A172 (cell line): ENCODE results near the gene LGR6. TPM values are rescaled to one million over a fixed set of nuclear protein-coding genes. Genes with fewer than 3 reads are reported as not detected.

Experiments
- DNase-seq: peaks from one replicate; pipeline ENCODE4 v3.0.0-alpha.2; 2015; ENCODE audit warnings: low spot score
- total RNA-seq: library from RNA; depleted of rRNA; stranded (reverse); fragments of >200 nt; shearing (Covaris generic); gene quantifications from 2 replicates; pipeline ENCODE4 v1.2.3, GENCODE V29; 2014

LGR6 gene
- total RNA-seq, 1 experiment from 2014 or later = not detected

DNA sequence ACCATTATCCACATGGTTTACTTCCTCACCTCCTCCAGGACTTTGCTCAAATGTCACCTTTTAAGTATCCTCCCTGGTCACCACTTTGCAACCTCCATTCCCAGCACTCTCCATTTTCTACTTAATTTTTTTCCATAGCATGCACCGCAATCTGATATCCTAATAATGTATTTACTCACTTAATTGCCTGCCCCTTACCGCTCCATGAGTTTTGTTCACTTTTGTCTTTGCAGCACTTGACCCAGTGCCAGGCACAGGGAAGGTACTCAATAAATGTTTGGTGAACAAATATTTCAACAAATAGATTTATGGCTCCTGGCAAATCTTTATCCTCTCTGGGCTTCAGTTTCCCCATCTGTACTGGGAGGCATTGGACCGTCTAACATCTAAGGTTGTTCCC, 94.6 kb downstream of the LGR6 start:
- DNase-seq = no peak

DNA sequence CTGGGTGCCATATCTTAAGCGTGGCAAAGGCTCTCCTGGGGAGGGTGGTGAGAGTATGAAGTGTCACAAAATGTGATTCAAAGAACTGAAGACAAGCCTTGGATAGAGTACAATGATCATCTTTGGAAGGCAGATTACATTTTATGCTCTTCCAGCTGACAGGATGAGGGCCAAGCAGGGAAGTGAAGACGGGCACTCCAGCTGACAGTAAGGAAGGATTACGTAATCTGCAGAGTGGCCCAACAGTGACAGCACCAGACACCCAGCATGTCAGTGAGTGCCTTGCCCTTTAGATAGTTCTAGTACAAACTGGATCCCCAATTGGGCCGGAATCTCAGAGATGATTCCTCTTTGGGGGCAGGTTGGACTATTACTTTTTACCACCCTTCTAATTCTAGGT, 95.4 kb downstream of the LGR6 start:
- DNase-seq = no peak

DNA sequence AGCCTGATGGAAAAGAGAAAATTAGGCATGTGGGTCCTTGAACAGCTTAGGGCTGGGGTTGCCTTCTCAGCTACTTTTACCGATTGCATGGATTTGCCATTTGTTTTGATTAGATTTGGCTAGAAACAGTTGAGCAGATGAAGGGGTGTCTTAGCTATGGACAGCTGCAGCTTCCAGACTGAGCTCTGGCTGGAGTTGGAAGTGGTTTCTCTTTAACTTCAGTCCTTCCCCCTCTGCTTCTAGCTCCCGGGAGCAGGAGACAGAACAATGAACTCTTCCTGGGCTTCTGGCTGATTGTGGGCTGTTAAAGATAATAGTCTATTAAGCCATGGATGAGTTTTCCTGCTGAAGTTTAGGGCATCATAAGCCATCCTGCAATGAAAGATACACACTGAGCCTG, 97.4 kb downstream of the LGR6 start:
- no peak for DNase-seq

DNA sequence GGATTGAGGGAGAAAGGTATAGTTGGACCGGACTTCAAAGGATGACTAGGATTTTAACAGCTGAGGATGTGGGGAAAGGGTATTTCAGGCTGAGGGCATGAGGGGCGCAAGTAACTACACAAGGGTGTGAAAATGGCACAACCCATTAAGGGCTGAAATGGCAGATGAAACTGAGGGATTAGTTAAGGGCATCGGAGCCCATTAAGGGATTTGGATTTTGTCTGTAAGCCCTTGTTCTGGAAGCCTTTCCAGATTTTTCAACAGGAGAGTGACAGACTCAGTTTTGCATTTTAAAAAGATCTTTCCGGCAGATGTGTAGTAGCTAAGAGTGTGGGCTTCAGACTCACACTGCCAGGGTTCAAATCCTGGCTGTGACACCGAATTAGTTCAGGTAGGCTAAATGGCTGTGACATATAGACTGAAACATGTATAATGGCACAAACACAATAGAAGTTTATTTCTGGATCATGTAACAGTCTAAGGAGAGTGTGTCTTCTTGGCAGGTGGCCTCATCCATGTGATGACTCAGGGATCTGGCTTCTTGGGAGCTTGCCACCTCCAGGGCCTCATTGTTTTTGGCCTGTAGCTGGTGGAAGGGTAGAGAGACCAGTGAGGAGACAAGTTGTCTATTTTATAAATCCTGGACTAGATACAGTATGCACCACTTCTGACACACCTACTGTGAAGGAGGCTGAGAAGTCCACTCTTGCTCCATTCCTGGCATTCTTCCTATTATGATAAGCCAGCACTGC, 98.5 kb downstream of the LGR6 start:
- peak; percentile 89 for DNase-seq

DNA sequence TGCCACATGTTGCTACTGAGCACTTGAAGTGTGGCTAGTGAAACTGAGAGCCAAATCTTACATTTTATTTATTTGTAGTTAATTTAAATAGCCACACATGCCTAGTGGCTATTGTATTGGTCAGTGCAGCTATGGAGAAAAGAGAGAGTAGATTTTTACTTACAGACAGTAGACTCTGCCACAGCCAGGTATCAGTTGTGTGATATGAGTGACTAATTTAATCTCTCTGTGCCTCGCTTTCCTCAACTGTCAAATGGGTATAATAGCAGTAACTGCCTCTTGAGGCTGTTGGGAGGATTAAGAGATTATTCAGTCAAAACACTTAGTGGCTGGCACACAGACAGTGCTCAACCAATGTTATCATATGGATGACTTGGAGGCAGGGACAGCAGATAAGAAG, 99.2 kb downstream of the LGR6 start:
- no peak for DNase-seq

DNA sequence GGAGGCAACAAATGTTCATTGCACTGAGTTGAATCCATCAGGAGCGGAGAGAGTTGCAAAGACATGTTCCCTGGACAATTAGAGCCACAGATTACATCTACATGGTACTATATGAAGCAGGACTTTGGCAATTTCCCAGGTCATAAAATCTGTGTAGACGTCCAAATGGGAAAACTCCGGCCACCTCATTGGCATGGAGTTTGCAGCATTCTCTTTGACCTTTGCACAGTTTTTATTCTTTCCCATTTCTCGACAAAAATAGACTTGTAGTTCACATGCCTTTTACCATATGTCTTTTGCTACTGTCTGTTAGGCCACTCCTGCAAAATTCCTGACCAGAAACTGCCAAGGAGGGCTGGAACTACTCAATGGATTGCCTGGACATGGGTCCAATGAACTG, 100.0 kb downstream of the LGR6 start:
- DNase-seq = no peak

DNA sequence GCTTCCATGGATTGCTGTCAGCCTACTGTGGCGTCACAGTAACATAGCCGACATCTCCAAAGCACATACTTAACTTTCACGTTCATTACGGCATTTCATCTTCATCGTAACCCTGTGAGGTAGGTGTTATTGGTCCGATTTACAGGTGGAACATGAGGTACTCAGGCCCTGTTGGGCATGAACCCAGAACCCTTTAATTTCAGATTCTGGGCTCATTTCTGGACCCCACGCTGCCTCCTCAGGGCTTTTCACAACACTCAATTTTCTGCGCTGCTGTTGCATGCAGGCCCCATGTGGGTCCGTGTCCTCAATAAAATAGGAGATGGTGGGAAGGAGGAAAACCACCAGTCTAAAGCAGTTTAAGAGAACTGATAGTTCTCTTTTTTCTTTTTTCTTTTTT, 108.6 kb downstream of the LGR6 start:
- no peak for DNase-seq

DNA sequence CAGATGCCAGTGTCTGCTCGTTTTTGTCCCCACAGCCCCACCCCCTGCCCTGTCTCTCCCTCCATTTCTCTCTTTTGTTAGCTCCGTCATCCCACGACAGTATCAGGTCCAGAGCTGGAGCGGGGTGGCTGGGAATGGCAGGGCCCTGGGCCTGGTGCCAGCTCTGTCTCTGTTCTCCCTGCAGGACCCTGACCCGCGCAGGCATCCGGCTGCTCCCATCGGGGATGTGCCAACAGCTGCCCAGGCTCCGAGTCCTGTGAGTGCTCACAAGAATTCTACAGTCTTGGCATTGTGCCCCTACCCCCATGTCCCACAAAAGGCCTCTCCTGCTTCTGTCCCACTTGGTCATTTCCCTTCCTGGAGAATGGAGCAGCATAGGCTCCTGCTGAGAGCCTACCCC, 110.8 kb downstream of the LGR6 start:
- DNase-seq = no peak

DNA sequence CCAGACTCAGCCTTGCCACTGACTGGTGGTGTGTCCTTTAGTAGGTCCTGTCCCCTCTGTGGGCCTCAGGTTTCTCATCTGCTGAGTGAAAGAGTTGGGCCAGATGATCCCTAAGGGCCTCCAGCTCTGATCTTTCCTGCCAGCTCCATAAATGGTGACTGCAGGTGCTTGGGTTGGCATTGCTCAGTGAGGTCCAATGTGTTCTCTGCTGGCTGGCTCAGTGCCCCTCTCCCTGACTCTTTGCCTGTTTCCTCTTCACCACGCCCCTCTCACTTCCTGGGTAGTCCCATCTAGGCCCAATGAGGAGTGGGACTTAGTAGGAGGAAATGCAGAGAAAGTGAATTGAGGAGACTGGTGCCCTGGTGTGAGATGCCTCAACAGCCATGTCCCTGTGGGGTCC, 111.6 kb downstream of the LGR6 start:
- no peak for DNase-seq

DNA sequence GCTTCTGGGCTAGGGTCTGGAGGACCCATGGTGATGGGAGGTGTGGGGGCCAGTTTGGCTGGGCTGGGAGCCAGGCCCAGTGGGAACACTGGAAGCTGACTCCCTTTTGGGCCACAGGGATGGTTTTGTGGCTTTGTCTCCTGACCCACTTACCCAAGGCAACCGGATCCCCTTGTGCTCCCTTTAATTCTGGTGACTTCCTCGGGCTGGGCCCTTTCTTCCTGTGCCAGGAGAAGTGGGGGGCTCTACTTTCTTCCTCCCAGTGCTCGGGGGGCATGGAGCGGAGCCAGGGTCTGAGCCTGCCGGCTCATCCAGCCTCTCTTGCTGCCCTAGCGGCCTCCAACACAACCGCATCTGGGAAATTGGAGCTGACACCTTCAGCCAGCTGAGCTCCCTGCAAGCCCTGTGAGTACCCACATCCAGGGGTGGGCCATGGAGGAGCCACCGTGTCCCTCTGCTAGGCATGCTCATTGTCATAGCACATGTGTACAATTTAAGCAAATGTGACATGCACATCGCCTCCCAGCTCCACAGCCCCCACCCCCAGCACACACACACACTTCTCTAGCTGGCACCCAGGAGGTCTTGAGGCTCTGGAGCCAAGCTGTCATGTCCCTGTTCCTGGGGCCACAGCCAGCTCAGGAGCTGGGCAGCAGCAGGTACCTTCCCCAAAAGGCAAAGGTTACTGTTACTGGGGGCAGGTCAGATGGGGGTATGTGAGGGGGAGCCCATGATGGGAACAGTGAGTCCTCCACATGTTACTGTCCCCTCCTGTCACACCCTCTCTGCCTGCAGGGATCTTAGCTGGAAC, 113.1 kb downstream of the LGR6 start:
- no peak for DNase-seq

DNA sequence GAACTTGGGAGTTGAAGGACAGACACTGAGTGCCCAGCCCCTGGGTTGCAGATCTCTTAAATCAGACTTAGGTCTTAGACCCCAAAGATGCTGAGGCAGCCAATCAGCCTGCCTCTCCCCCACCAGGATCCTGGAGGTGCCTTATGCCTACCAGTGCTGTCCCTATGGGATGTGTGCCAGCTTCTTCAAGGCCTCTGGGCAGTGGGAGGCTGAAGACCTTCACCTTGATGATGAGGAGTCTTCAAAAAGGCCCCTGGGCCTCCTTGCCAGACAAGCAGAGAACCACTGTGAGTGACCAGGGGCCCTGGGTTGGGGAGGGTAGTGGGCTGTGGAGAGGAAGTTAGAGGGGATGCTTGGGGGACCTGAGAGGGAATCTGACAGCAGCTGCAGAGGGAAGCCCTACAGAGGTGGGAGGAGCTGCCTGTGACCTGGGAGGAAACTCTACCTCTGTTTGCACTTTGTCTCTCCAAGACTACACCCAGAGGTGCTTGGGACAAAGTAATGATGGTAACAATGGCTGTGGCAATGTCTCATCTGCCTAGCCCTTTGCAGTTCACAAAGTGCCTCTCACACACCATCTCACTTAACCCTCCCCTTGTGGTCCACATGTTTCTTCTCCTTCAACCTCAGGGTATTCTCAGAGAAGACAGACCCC, 116.6 kb downstream of the LGR6 start:
- DNase-seq = no peak

DNA sequence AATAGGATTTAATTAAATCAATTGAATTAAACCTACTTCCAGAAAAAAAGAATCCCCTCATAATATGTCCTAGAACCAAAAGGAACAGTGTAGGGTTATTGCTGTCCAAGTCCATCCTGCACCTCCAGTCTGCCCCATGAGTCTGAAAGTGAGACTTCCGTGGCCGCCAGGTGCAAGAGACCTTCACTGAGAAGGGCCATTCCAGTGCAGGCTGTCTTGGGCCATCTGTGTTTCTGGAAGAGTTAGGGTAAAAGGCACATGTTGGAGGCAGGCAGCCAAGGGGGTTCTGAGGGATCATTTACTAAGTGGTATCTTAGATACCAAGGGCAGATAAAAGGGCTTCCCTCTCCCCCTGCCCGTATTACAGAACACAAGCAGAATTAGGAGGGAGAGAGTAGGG, 117.1 kb downstream of the LGR6 start:
- DNase-seq = no peak

DNA sequence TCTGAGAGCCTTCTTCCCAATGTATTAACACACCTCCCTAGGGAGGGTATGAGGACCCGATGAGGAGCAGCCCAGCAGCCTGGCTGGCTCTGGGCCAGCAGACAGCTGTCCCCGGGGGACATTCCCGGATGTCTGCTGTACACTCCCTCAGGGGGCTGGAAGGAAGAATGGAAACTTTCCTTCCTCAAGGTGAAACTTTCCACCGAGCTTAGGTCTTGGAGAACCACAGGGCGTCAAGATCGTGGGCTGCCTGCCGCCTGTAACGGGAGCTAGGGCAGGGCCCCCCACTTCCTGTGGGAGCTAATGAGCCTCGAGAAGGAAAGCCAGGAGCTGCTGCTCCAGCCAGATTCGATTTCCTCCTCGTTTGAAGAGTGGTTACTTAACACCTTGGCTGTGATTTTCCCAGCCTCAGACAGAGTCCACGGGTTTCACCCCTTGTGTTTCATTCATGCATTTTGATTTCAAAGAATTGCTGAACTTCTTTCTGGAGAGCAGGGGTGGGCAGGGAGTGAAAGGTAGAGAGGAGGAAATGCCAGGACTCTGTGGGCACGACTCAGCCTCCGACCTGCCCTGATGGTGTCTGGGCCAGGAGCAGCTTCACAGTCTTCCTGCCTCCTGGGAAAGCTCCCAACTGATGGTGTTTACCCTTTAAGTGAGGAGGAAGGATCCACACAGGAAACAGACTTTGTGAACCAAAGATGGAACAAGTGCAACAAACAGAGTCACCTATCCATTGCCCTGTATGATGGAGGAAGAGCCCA, 118.5 kb downstream of the LGR6 start:
- no peak for DNase-seq

DNA sequence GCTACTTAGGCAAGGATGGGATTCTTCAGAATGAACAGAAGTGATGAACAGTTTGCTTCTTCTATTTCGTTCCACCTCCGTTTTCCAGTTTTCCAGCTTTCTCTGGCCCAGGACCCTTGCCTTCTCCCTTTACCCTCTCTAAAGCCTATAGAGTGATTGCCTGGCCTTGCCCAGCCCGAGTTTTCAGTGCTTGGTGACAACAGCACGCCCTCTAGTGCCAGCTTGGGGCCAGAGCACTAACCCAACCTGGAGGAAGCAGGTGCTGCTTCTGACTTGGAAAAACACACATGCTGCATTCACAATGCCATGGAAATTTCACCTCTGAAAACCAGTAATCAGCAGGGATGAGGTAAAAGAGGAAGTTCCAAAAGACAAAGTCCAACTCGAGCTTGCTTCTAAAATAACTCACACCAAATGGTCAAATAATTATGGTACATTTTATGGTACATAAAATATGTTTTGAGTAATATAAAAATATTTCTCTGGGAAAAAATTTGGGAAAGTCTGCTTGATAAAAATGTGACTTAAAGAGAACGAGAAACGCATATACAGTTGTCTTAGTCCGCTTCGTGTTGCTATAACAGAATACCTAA, 122.1 kb downstream of the LGR6 start:
- peak; percentile 75 for DNase-seq

DNA sequence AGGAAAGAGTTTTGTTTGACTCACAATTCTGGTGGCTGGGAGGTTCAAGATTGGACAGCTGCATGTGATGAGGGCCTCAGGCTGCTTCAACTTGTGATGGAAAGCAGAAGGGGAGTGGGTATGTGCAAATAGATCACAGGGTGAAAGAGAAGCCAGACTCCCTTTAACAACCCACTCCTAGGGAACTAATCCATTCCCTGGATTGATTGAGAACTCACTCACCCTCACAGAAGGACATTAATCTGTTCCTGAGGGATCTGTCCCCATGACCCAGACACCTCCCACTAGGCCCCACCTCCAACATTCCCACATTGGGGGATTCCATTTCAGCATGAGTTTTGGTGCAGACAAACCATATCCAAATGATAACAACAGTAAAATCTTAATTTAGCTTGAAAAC, 122.6 kb downstream of the LGR6 start:
- no peak for DNase-seq

DNA sequence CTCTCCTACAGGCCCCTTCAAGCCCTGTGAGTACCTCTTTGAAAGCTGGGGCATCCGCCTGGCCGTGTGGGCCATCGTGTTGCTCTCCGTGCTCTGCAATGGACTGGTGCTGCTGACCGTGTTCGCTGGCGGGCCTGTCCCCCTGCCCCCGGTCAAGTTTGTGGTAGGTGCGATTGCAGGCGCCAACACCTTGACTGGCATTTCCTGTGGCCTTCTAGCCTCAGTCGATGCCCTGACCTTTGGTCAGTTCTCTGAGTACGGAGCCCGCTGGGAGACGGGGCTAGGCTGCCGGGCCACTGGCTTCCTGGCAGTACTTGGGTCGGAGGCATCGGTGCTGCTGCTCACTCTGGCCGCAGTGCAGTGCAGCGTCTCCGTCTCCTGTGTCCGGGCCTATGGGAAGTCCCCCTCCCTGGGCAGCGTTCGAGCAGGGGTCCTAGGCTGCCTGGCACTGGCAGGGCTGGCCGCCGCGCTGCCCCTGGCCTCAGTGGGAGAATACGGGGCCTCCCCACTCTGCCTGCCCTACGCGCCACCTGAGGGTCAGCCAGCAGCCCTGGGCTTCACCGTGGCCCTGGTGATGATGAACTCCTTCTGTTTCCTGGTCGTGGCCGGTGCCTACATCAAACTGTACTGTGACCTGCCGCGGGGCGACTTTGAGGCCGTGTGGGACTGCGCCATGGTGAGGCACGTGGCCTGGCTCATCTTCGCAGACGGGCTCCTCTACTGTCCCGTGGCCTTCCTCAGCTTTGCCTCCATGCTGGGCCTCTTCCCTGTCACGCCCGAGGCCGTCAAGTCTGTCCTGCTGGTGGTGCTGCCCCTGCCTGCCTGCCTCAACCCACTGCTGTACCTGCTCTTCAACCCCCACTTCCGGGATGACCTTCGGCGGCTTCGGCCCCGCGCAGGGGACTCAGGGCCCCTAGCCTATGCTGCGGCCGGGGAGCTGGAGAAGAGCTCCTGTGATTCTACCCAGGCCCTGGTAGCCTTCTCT, 124.6 kb downstream of the LGR6 start:
- DNase-seq = no peak

DNA sequence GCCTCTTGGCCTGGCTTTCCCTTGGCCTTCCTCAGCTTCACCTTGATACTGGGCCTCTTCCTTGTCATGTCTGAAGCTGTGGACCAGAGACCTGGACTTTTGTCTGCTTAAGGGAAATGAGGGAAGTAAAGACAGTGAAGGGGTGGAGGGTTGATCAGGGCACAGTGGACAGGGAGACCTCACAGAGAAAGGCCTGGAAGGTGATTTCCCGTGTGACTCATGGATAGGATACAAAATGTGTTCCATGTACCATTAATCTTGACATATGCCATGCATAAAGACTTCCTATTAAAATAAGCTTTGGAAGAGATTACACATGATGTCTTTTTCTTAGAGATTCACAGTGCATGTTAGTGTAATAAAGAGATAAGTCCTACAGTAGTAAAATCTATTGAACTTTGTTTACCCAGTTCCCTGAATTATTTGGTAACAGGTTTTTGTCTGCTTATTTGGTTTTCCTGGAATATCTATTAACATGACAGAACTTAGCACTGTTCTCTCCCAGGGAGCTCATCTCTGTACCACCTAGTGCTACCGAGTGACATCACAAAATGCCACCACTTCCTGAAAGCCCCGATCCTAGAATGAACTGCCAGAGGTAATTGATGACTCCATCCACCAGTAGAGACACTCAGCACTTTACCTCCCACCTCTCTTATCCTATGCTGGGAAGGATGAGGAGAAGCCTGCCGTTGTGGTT, 125.9 kb downstream of the LGR6 start:
- DNase-seq = peak; percentile 56

DNA sequence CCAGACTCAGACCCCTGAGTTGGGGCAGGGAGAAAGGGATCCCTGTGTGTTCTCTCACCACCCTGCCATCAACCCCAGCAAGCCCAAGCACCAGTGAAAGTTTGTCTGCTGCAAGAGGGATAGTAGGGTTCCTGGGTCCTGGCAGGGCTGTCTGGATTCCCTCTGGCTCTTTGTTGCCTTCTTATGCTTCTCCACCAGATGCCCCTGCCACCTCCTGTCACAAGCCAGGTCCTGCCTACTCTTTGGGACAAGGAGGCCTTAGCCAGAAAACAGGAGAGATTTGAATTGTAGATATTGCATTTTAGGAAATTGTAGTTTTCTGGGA, 126.4 kb downstream of the LGR6 start:
- DNase-seq = no peak

DNA sequence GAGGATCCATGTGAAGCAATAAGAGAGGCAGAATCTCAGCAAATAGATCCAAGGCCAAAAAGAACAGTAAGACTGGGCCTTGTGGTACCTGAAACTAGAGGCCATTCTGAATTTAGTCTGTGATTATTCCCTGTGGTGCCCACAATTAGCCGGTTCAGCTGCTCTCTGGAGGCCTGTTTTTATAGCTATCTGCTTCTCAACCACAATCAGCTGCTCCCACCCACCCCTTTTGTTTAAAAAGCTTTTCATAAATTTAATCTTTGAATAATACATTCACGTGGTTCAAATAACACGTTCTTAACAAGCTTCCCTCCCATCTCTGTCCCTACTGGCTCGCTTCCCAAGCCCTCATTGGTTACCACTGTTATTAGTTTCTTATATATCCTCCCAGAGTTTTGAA, 130.1 kb downstream of the LGR6 start:
- no peak for DNase-seq

DNA sequence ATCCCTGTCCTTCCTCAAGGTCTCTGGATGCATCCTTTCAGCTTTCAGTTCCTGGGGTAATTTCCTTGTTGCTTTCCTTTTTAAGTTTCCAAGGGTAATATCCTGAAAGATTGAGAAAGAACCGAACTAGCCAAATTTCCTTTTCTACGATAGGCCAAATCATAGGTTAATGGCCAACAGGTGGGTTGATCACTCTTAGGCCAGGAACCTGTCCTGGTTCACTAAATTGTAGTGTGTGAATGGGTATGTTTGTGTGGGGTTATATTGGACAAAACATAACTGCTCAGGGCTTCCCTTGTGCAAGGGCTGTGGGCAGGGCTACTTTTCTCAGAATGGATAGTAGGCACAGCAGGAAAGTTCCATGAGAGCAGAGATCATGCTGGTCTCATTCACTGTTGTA, 131.0 kb downstream of the LGR6 start:
- DNase-seq = no peak
